ENCODE measurements around the gene ANOS1.
"Not testable (repeated sequence)": the region's sequence is repeated elsewhere in the genome, so short reads cannot be mapped to it uniquely, and the experiment has no call there.

ANOS1 gene

DNA sequence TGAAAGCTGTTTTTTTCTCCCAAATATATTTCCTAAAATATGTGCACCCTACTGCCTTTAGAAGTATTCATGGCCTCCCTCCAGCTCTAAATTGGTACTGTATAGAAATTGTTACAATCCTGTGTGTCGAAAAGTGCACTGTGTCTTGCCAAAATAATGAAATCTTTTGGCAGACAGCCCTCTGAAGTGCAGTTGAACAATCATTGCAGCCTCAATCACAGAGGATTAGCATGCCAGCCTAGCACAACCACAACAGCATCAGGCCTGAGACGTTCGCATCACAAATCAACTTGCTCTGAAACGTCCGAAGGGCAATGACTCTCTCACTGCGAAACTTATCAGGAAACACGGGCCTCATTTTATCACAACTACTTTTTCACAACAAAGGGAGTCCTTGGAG is 99.0 kb downstream of the ANOS1 start:
- no peak for DNase-seq (ENCODE audit: low read depth in 4 of 4, low spot score in 1 of 4)

GRCh38 chrX:8629871-8630270 is 102.1 kb downstream of the ANOS1 start:
- DNase-seq (ENCODE audit: low read depth in 4 of 4, low spot score in 1 of 4) = no peak

DNA sequence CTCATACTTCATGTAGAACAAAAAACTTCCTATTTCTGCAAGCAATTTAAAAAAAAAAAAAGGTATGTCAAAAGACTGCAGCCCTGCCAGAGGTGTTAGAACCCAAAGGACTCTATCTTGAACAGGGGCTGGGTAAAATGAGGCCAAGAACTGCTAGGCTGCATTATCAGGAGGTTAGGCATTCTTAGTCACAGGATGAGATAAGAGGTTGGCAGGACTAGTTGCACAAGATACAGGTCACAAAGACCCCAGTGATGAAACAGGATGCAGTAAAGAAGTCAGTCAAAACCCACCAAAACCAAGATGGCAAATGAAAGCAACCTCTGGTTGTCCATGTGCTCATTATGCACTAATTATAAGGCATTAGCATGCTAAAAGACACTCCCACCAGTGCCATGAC is 104.1 kb downstream of the ANOS1 start:
- no peak for DNase-seq (ENCODE audit: low read depth in 4 of 4, low spot score in 1 of 4)

GRCh38 chrX:8607326-8607725 is 124.6 kb downstream of the ANOS1 start:
- no peak for DNase-seq (ENCODE audit: low read depth in 4 of 4, low spot score in 1 of 4)

GRCh38 chrX:8604131-8604530 is 127.8 kb downstream of the ANOS1 start:
- DNase-seq (ENCODE audit: low read depth in 4 of 4, low spot score in 1 of 4) = no peak

GRCh38 chrX:8591501-8591900 is 140.4 kb downstream of the ANOS1 start:
- no peak for DNase-seq (ENCODE audit: low read depth in 4 of 4, low spot score in 1 of 4)

GRCh38 chrX:8586953-8587352 is 145.0 kb downstream of the ANOS1 start:
- DNase-seq (ENCODE audit: low read depth in 4 of 4, low spot score in 1 of 4) = no peak

- no peak for DNase-seq (ENCODE audit: low read depth in 4 of 4, low spot score in 1 of 4)
Observed at GRCh38 chrX:8579602-8580001, 152.3 kb downstream of the ANOS1 start.

GRCh38 chrX:8576821-8577220 is 155.1 kb downstream of the ANOS1 start:
- no peak for DNase-seq (ENCODE audit: low read depth in 4 of 4, low spot score in 1 of 4)

DNA sequence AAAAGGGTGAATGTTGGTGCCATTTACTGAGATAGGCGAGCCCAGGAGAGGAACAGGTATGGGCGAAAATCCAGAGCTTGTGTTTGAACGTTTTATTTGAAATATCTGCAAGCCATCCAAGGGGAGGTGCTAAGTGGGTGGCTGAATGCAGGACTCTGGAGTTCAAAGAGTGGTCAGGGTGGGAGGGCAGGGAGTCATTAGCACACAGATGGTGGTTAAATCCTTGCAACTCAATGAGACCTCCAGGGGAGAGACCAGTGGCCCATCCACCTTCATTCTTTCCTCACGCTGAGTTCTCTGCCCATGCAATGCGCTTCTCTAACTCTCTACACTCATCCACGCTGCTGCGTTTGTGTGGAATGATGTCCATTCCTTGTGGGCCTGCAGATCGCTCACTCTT is 166.2 kb downstream of the ANOS1 start:
- no peak for DNase-seq (ENCODE audit: low read depth in 4 of 4, low spot score in 1 of 4)

- no peak for DNase-seq (ENCODE audit: low read depth in 4 of 4, low spot score in 1 of 4)
Observed at GRCh38 chrX:8548446-8548845, 183.5 kb downstream of the ANOS1 start.

DNA sequence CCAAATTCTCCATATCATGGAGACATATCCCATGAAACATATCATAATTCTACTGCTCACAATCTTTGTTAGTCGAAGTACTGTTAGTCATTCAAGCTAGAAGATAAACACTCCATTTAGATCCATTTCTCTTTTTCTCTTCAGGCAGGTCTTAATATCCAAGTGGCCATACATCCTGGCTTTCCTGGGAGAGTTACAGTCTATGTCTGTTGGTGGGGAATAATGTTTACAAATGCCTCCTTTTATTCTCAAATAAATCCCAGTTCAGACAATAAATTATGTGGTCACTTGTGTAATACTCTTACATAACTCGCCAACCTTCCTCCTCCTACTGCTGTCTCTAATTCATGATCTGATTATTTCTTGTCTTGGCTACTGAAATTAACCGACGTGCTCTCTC is 185.2 kb downstream of the ANOS1 start:
- no peak for DNase-seq (ENCODE audit: low read depth in 4 of 4, low spot score in 1 of 4)

- no peak for DNase-seq (ENCODE audit: low read depth in 4 of 4, low spot score in 1 of 4)
Observed at GRCh38 chrX:8520791-8521190, 211.1 kb downstream of the ANOS1 start.

- no peak for DNase-seq (ENCODE audit: low read depth in 4 of 4, low spot score in 1 of 4)
Observed at GRCh38 chrX:8520178-8520577, 211.8 kb downstream of the ANOS1 start.

- DNase-seq (ENCODE audit: low read depth in 4 of 4, low spot score in 1 of 4) = no peak
Observed at GRCh38 chrX:8504451-8504850, 227.5 kb downstream of the ANOS1 start.

- not testable (repeated sequence) for DNase-seq (ENCODE audit: low read depth in 4 of 4, low spot score in 1 of 4)
Observed at GRCh38 chrX:8502101-8502500, 229.8 kb downstream of the ANOS1 start.

- DNase-seq (ENCODE audit: low read depth in 4 of 4, low spot score in 1 of 4) = no peak
Observed at GRCh38 chrX:8500203-8500602, 231.7 kb downstream of the ANOS1 start.

- DNase-seq (ENCODE audit: low read depth in 4 of 4, low spot score in 1 of 4) = not testable (repeated sequence)
Observed at GRCh38 chrX:8495036-8495435, 236.9 kb downstream of the ANOS1 start.

DNA sequence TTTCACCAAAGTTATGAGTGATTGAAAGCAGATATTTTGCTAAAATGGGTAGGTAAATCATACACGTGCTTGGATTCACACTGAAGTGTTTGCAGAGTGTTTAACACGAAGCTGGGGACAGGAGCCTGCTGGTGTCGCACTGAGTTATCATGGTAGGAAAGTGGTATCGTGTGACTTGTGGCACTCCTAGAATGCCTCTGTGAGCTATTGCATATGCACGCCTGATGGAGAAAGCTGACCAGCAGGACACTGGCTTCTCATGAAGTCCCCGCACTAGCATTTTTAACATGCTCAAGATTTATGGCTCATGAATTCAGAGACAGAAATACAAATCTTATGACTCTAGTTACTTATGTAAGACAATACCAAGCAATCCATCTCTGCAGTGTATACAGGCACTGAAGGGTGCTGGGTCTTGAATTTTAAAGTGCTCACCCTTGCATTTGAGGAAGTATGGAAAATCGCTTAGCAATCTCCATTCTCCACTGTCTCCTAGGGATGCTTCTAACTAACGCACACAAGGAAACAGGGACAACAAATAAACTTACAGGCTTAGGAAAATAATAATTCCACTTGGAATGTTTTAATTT is 247.5 kb downstream of the ANOS1 start:
- DNase-seq (ENCODE audit: low read depth in 4 of 4, low spot score in 1 of 4) = no peak
